SU-DHL-6 (cell line): ENCODE measurements around the gene CELF5.

Source experiments
- H2AFZ ChIP-seq: fragments of 200-600 bp; sonication (generic); 2 replicates; pipeline ENCODE4 v1.6.1; 2014; ENCODE audit warnings: low read depth, mild to moderate bottlenecking, moderate library complexity, mixed read lengths, antibody characterized with exemption, low read length; ENCODE audit not compliant: severe bottlenecking
- H3F3A ChIP-seq: fragments of 200-600 bp; shearing (Covaris generic); 2 replicates; pipeline ENCODE4 v1.6.0; 2016; ENCODE audit warnings: antibody characterized with exemption, mild to moderate bottlenecking; ENCODE audit not compliant: insufficient read depth
- H3K27ac ChIP-seq: fragments of 200-600 bp; sonication (generic); 2 replicates; pipeline ENCODE4 v1.5.1; 2016; ENCODE audit warnings: low read depth, mild to moderate bottlenecking, low read length, moderate library complexity, mixed read lengths
- H3K27me3 ChIP-seq: fragments of 200-600 bp; sonication (generic), shearing (Covaris generic); 2 replicates; pipeline ENCODE4 v1.6.0; 2014; ENCODE audit warnings: mild to moderate bottlenecking, low read length
- H3K36me3 ChIP-seq: fragments of 200-600 bp; sonication (generic); 2 replicates; pipeline ENCODE4 v1.6.1; 2014; ENCODE audit warnings: mild to moderate bottlenecking, low read length, mixed read lengths
- H3K4me2 ChIP-seq: fragments of 300-600, 200-600 bp; shearing (Covaris generic), sonication (generic); 2 replicates; pipeline ENCODE4 v1.6.0; 2014; ENCODE audit warnings: low read length, low read depth, mild to moderate bottlenecking; ENCODE audit not compliant: poor library complexity, severe bottlenecking
- H3K4me3 ChIP-seq: fragments of 200-600 bp; sonication (generic); 2 replicates; pipeline ENCODE4 v1.5.1; 2014; ENCODE audit warnings: antibody characterized with exemption, low read length, mild to moderate bottlenecking, mixed read lengths; ENCODE audit not compliant: insufficient read depth, poor library complexity, severe bottlenecking
- H3K79me2 ChIP-seq: fragments of 200-600 bp; sonication (generic); 2 replicates; pipeline ENCODE4 v1.6.1; 2014; ENCODE audit warnings: mild to moderate bottlenecking, low read length, moderate library complexity; ENCODE audit not compliant: insufficient read depth
- H3K9ac ChIP-seq: fragments of 200-600 bp; sonication (generic); 2 replicates; pipeline ENCODE4 v1.7.0; 2014; ENCODE audit warnings: mild to moderate bottlenecking, low read length
- H3K9me2 ChIP-seq: fragments of 200-600 bp; sonication (generic); replicated peaks from 2 replicates; pipeline ENCODE4 v1.6.1; 2014; ENCODE audit warnings: low read length; ENCODE audit not compliant: insufficient read depth
- H3K9me3 ChIP-seq: fragments of 200-600 bp; sonication (generic); 2 replicates; pipeline ENCODE4 v1.6.1; 2014; ENCODE audit warnings: low read length, mixed read lengths; ENCODE audit not compliant: insufficient read depth
- H4K20me1 ChIP-seq: fragments of 200-600 bp; sonication (generic); 2 replicates; pipeline ENCODE4 v1.6.1; 2014; ENCODE audit warnings: low read depth, mild to moderate bottlenecking, antibody characterized with exemption, low read length, moderate library complexity, mixed read lengths
- EZH2phosphoT487 ChIP-seq: fragments of 200-600 bp; sonication (generic), shearing (Covaris generic); conservative IDR thresholded peaks from 2 replicates; pipeline ENCODE4 v1.6.1; 2018; ENCODE audit warnings: mild to moderate bottlenecking, antibody characterized with exemption, low read length, moderate library complexity, mixed read lengths
- TF ChIP-seq, protein P1 (sequence below): fragments of 200-600 bp; sonication (generic); IDR thresholded peaks from one replicate; pipeline ENCODE4 v1.5.1; 2017; ENCODE audit warnings: antibody characterized with exemption, mild to moderate bottlenecking, low read length, moderate library complexity; ENCODE audit not compliant: insufficient read depth, poor library complexity, severe bottlenecking

The CELF5 gene

DNA sequence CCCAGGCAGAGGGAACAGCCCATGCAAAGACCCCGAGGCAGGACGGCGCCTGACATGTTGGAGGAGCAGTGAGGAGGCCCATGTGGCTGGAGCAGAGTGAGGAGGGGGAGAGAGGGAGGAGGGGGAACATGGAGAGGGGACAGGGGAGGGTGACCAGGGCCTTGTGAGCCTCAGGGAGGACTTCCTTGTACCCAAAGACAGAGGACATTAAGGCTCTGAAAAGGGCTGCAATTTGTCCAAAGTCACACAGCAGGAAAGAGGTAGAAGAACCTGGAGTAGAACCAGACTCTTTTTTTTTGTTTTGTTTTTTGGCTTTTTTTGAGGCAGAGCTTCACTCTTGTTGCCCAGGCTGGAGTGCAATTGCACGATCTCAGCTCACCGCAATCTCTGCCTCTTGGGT is 67.2 kb downstream of the CELF5 start:
- Histone ChIP-seq H2AFZ (no peak overlapping the region), H3K9ac (no peak overlapping the region), H3K4me2 (no peak overlapping the region), H4K20me1 (no peaks in the 10 kb centered on the region), H3K4me3 (no peak overlapping the region), H3K27me3 (no peaks in the 10 kb centered on the region), H3F3A (no peaks in the 10 kb centered on the region), H3K36me3 (no peaks in the 10 kb centered on the region), H3K9me3 (no peaks in the 10 kb centered on the region), H3K79me2 (no peaks in the 10 kb centered on the region), H3K27ac (no peak overlapping the region), H3K9me2 (no peaks in the 10 kb centered on the region)
- no peak for TF ChIP-seq EZH2phosphoT487
- TF ChIP-seq, protein P1, sequence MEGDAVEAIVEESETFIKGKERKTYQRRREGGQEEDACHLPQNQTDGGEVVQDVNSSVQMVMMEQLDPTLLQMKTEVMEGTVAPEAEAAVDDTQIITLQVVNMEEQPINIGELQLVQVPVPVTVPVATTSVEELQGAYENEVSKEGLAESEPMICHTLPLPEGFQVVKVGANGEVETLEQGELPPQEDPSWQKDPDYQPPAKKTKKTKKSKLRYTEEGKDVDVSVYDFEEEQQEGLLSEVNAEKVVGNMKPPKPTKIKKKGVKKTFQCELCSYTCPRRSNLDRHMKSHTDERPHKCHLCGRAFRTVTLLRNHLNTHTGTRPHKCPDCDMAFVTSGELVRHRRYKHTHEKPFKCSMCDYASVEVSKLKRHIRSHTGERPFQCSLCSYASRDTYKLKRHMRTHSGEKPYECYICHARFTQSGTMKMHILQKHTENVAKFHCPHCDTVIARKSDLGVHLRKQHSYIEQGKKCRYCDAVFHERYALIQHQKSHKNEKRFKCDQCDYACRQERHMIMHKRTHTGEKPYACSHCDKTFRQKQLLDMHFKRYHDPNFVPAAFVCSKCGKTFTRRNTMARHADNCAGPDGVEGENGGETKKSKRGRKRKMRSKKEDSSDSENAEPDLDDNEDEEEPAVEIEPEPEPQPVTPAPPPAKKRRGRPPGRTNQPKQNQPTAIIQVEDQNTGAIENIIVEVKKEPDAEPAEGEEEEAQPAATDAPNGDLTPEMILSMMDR = no peak

DNA sequence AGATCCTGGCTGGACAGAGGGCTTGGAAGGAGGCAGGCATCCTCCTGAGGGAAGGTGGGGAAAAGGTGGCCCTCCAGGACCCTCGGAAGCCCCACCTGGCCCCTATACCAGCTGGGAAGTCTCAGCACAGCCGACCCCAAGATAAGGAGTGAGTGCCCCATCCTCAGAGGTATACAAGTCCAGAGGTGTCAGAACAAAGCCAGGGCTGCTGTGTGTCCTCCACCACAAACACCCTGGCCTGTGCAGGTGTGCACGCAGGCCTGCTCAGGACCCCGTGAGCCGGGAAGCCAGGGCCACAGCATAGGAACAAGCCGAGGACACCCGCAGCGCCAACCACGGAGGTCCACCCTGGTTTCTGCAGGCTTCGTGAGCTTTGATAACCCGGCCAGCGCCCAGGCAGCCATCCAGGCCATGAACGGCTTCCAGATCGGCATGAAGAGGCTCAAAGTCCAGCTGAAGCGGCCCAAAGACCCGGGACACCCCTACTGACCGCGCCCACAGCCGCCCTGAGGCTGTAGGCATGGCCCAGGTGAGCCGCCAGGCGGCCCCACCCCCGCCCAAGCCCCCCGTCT is 68.6 kb downstream of the CELF5 start:
- Histone ChIP-seq H3K4me2 (no peak overlapping the region), H3K36me3 (no peaks in the 10 kb centered on the region), H3K27me3 (no peaks in the 10 kb centered on the region), H2AFZ (no peak overlapping the region), H3K27ac (no peak overlapping the region), H3K9ac (no peak overlapping the region), H3K9me3 (no peaks in the 10 kb centered on the region), H4K20me1 (no peaks in the 10 kb centered on the region), H3K9me2 (no peaks in the 10 kb centered on the region), H3K4me3 (no peak overlapping the region), H3F3A (no peaks in the 10 kb centered on the region), H3K79me2 (no peaks in the 10 kb centered on the region)
- no peak for TF ChIP-seq EZH2phosphoT487
- TF ChIP-seq, protein P1 = no peak

DNA sequence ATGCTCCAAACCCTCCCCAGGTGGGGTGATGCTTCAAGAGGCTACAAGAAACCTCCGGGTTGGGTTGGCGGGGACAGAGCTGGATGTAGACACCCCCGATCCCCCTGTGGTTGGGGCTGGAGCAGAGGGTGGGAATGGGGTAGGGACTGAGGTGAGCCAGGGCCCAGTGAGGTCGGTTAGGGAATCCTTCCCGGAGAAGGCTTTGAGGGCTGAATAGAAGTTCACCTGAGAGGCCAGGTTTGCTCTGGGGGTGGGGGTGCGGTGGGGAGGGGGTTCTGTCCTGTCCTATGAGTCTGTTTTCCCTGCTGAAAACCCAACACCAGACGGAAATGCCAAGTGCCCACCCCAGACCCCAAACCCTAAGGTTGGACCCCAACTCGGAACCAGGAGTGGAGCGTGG is 69.1 kb downstream of the CELF5 start:
- H3K9ac ChIP-seq = no peak overlapping the region
- H3F3A ChIP-seq = no peaks in the 10 kb centered on the region
- H3K4me2 ChIP-seq = no peak overlapping the region
- H3K27me3 ChIP-seq = no peaks in the 10 kb centered on the region
- no peaks in the 10 kb centered on the region for H4K20me1 ChIP-seq
- no peaks in the 10 kb centered on the region for H3K79me2 ChIP-seq
- H3K27ac ChIP-seq = no peak overlapping the region
- TF ChIP-seq, protein P1 = no peak
- no peak for TF ChIP-seq EZH2phosphoT487
- H3K36me3 ChIP-seq = no peaks in the 10 kb centered on the region
- no peaks in the 10 kb centered on the region for H3K9me2 ChIP-seq
- no peak overlapping the region for H2AFZ ChIP-seq
- no peak overlapping the region for H3K4me3 ChIP-seq
- H3K9me3 ChIP-seq = no peaks in the 10 kb centered on the region
